H9 (cell line): ENCODE results near the gene MED20. TPM values are rescaled to one million over a fixed set of nuclear protein-coding genes. Genes with fewer than 3 reads are reported as not detected.

Source experiments
- DNase-seq: peaks from one replicate; pipeline ENCODE4 v3.0.0-alpha.2; 2017
- H2AFZ ChIP-seq: one replicate; pipeline ENCODE4 v1.6.1; 2013; ENCODE audit warnings: mild to moderate bottlenecking, low read length, control low read depth, moderate library complexity
- H2AK5ac ChIP-seq: 2 replicates; pipeline ENCODE4 v1.6.1; 2013; ENCODE audit warnings: low read length, control low read depth, mixed read lengths; ENCODE audit not compliant: insufficient read length
- H2BK120ac ChIP-seq: one replicate; pipeline ENCODE4 v1.6.1; 2013; ENCODE audit warnings: low read depth, mild to moderate bottlenecking, low read length, control low read depth, inconsistent platforms; ENCODE audit not compliant: poor library complexity, severe bottlenecking
- H2BK12ac ChIP-seq: 2 replicates; pipeline ENCODE4 v1.6.1; 2013; ENCODE audit warnings: low read length, control low read depth, mixed read lengths, low read depth; ENCODE audit not compliant: insufficient read length
- H2BK15ac ChIP-seq: 2 replicates; pipeline ENCODE4 v1.6.1; 2013; ENCODE audit warnings: low read depth, low read length, control low read depth
- H2BK20ac ChIP-seq: one replicate; pipeline ENCODE4 v1.6.1; 2013; ENCODE audit warnings: low read depth, mild to moderate bottlenecking, low read length, control low read depth, inconsistent platforms; ENCODE audit not compliant: poor library complexity, severe bottlenecking
- H2BK5ac ChIP-seq: 2 replicates; pipeline ENCODE4 v1.6.1; 2013; ENCODE audit warnings: low read length, control low read depth, mixed read lengths; ENCODE audit not compliant: insufficient read length
- H3K14ac ChIP-seq: 2 replicates; pipeline ENCODE4 v1.6.1; 2013; ENCODE audit warnings: low read length, control low read depth; ENCODE audit not compliant: insufficient read depth
- H3K18ac ChIP-seq: 2 replicates; pipeline ENCODE4 v1.6.1; 2013; ENCODE audit warnings: low read depth, mild to moderate bottlenecking, mixed read lengths, low read length, control low read depth; ENCODE audit not compliant: insufficient read length
- H3K23ac ChIP-seq: 2 replicates; pipeline ENCODE4 v1.6.1; 2013; ENCODE audit warnings: low read length, control low read depth, mixed read lengths, low read depth; ENCODE audit not compliant: insufficient read length
- H3K23me2 ChIP-seq: 2 replicates; pipeline ENCODE4 v1.6.1; 2013; ENCODE audit warnings: low read depth, mild to moderate bottlenecking, mixed read lengths, low read length, control low read depth; ENCODE audit not compliant: insufficient read length, poor library complexity, severe bottlenecking
- H3K27ac ChIP-seq: 2 replicates; pipeline ENCODE4 v1.5.1; 2013; ENCODE audit warnings: low read length, control low read depth, mixed read lengths, low read depth; ENCODE audit not compliant: insufficient read length
- H3K27me3 ChIP-seq: 2 replicates; pipeline ENCODE4 v1.6.1; 2013; ENCODE audit warnings: low read length, control low read depth, inconsistent platforms; ENCODE audit not compliant: insufficient read depth
- H3K4ac ChIP-seq: 2 replicates; pipeline ENCODE4 v1.6.1; 2013; ENCODE audit warnings: low read depth, mild to moderate bottlenecking, control low read depth, inconsistent platforms, low read length, moderate library complexity
- H3K4me1 ChIP-seq: 2 replicates; pipeline ENCODE4 v1.6.1; 2013; ENCODE audit warnings: low read length, control low read depth, inconsistent platforms; ENCODE audit not compliant: insufficient read depth
- H3K4me2 ChIP-seq: 2 replicates; pipeline ENCODE4 v1.6.1; 2013; ENCODE audit warnings: low read length, control low read depth, mixed read lengths; ENCODE audit not compliant: insufficient read length, insufficient read depth
- H3K56ac ChIP-seq: 2 replicates; pipeline ENCODE4 v1.6.1; 2013; ENCODE audit warnings: low read depth, mild to moderate bottlenecking, mixed read lengths, low read length, control low read depth; ENCODE audit not compliant: insufficient read length
- H3K79me1 ChIP-seq: 2 replicates; pipeline ENCODE4 v1.6.1; 2013; ENCODE audit warnings: low read depth, mild to moderate bottlenecking, moderate library complexity, low read length, control low read depth, inconsistent platforms; ENCODE audit not compliant: insufficient read depth, poor library complexity, severe bottlenecking
- H3K79me2 ChIP-seq: 2 replicates; pipeline ENCODE4 v1.6.1; 2013; ENCODE audit warnings: low read length, control low read depth, inconsistent platforms; ENCODE audit not compliant: insufficient read depth
- H3K9ac ChIP-seq: 2 replicates; pipeline ENCODE4 v1.6.1; 2013; ENCODE audit warnings: low read length, control low read depth, mixed read lengths; ENCODE audit not compliant: insufficient read length; ENCODE audit errors: extremely low read depth
- H3K9me3 ChIP-seq: one replicate; pipeline ENCODE4 v1.6.1; 2013; ENCODE audit warnings: low read depth, low read length, inconsistent platforms; ENCODE audit not compliant: control insufficient read depth
- H3T11ph ChIP-seq: one replicate; pipeline ENCODE4 v1.6.1; 2013; ENCODE audit warnings: mild to moderate bottlenecking, low read length, control low read depth, inconsistent platforms
- H4K20me1 ChIP-seq: one replicate; pipeline ENCODE4 v1.6.1; 2013; ENCODE audit not compliant: control insufficient read depth, insufficient read length, insufficient read depth
- H4K5ac ChIP-seq: 2 replicates; pipeline ENCODE4 v1.6.1; 2013; ENCODE audit warnings: low read depth, mild to moderate bottlenecking, mixed read lengths, low read length, control low read depth; ENCODE audit not compliant: insufficient read length
- H4K8ac ChIP-seq: replicated peaks from 2 replicates; pipeline ENCODE4 v1.6.1; 2013; ENCODE audit warnings: low read length, control low read depth, mixed read lengths, low read depth; ENCODE audit not compliant: insufficient read length
- H4K91ac ChIP-seq: 2 replicates; pipeline ENCODE4 v1.6.1; 2013; ENCODE audit warnings: low read depth, mild to moderate bottlenecking, moderate library complexity, mixed read lengths, low read length, control low read depth; ENCODE audit not compliant: insufficient read length
- H3K27ac Mint-ChIP-seq, 3 experiments: 2 replicates in 2 of 3; 3 replicates in 1 of 3; pipeline ENCODE4 v1.8.0; 2020 to 2021; ENCODE audit warnings: mixed read lengths in 3 of 3, mild to moderate bottlenecking in 1 of 3, moderate library complexity in 1 of 3
- H3K27me3 Mint-ChIP-seq: 2 replicates; pipeline ENCODE4 v1.8.0; 2021; ENCODE audit warnings: low read depth, mild to moderate bottlenecking, moderate library complexity, mixed read lengths
- H3K36me3 Mint-ChIP-seq, 3 experiments: 2 replicates in 2 of 3; 3 replicates in 1 of 3; pipeline ENCODE4 v1.8.0; 2020 to 2021; ENCODE audit warnings: low read depth in 3 of 3, mixed read lengths in 3 of 3; ENCODE audit not compliant: insufficient read depth in 1 of 3
- H3K4me1 Mint-ChIP-seq, 2 experiments: 2 replicates each; pipeline ENCODE4 v1.8.0; 2020; ENCODE audit warnings: mixed read lengths in 2 of 2
- H3K4me3 Mint-ChIP-seq, 2 experiments: 2 replicates in 1 of 2; 3 replicates in 1 of 2; pipeline ENCODE4 v1.8.0; 2020 to 2021; ENCODE audit warnings: mild to moderate bottlenecking in 2 of 2, mixed read lengths in 2 of 2, moderate library complexity in 1 of 2
- H3K9me3 Mint-ChIP-seq, 2 experiments: 2 replicates in 1 of 2; 3 replicates in 1 of 2; pipeline ENCODE4 v1.8.0; 2020; ENCODE audit warnings: mild to moderate bottlenecking in 2 of 2, mixed read lengths in 2 of 2, moderate library complexity in 1 of 2
- CTCF ChIP-seq: fragments of 200-600 bp; sonication (generic); conservative IDR thresholded peaks from 3 replicates; pipeline ENCODE4 v1.8.0; 2021; ENCODE audit warnings: antibody characterized with exemption, mild to moderate bottlenecking
- WGBS: extraction: QIAGEN DNeasy Blood & Tissue Kit; methylation state at CpG from one replicate; pipeline ENCODE4 v1.1.7; 2013; ENCODE audit warnings: missing lambda C conversion rate, low lambda C conversion rate, mixed read lengths; ENCODE audit not compliant: insufficient read length; ENCODE audit errors: extremely low coverage; 5-methylcytosine and 5-hydroxymethylcytosine counted together
- total RNA-seq: library from RNA; stranded (reverse); gene quantifications from 2 replicates; pipeline ENCODE4 v1.2.1, GENCODE V29; 2021

The MED20 gene
- total RNA-seq, 1 experiment from 2014 or later, result 28.9 TPM

GRCh38 chr6:41955412-41955811, 34.5 kb upstream of the MED20 start:
- no CpG with 5 or more reads among the region's 2 CpGs for WGBS

More at GRCh38 chr6:41955412-41955811, 34.5 kb upstream of the MED20 start:
- Mint-ChIP-seq H3K4me1 (peaks cover 0 to 6% of the 10 kb centered on the region in 2 experiments; a peak in 1 of 4 replicates), H3K27me3 (no peaks in the 10 kb centered on the region), H3K27ac (no peak overlapping the region), H3K4me3 (no peak overlapping the region), H3K36me3 (no peaks in the 10 kb centered on the region), H3K9me3 (no peaks in the 10 kb centered on the region)
- H3K56ac ChIP-seq, result no peak overlapping the region
- no peak overlapping the region for H4K8ac ChIP-seq
- H2BK120ac ChIP-seq, result no peak overlapping the region
- no peak overlapping the region for H3K27ac ChIP-seq
- H3K23me2 ChIP-seq, result no peaks in the 10 kb centered on the region
- H3K23ac ChIP-seq, result no peak overlapping the region
- DNase-seq, result no peak
- H3T11ph ChIP-seq, result no peak overlapping the region
- no peak overlapping the region for H3K4ac ChIP-seq
- H2AFZ ChIP-seq, result no peak overlapping the region
- H4K91ac ChIP-seq, result no peak overlapping the region
- H3K18ac ChIP-seq, result no peak overlapping the region
- no peaks in the 10 kb centered on the region for H3K9me3 ChIP-seq
- H2AK5ac ChIP-seq, result no peak overlapping the region
- no peak overlapping the region for H3K9ac ChIP-seq
- no peak overlapping the region for H2BK5ac ChIP-seq
- H2BK12ac ChIP-seq, result no peak overlapping the region
- no peak overlapping the region for H2BK20ac ChIP-seq
- H3K27me3 ChIP-seq, result no peaks in the 10 kb centered on the region
- H4K20me1 ChIP-seq, result no peaks in the 10 kb centered on the region
- no peaks in the 10 kb centered on the region for H3K4me1 ChIP-seq
- no peak overlapping the region for H2BK15ac ChIP-seq
- TF ChIP-seq CTCF, result no peak
- H3K79me2 ChIP-seq, result no peaks in the 10 kb centered on the region
- no peaks in the 10 kb centered on the region for H3K79me1 ChIP-seq
- no peak overlapping the region for H4K5ac ChIP-seq
- H3K4me2 ChIP-seq, result no peak overlapping the region
- no peak overlapping the region for H3K14ac ChIP-seq
